ENCODE measurements around the gene ATP6V1E1. TPM values are rescaled to one million over a fixed set of nuclear protein-coding genes. Genes with fewer than 3 reads are reported as not detected.
"Not testable (repeated sequence)": the region's sequence is repeated elsewhere in the genome, so short reads cannot be mapped to it uniquely, and the experiment has no call there.

The ATP6V1E1 gene
- total RNA-seq, 1 experiment from 2014 or later = 91.6 TPM

GRCh38 chr22:17656870-17657395, 28.4 kb upstream of the ATP6V1E1 start:
- Histone ChIP-seq H3K27ac (ENCODE audit: low read length) (no peak overlapping the region), H3K27me3 (ENCODE audit: low read length) (no peaks in the 10 kb centered on the region), H3K4me3 (ENCODE audit: low read length) (no peak overlapping the region), H4K20me1 (ENCODE audit: insufficient read depth, low read depth, low read length) (no peaks in the 10 kb centered on the region), H3K9ac (ENCODE audit: low read length) (no peak overlapping the region), H3K79me2 (ENCODE audit: low read length) (peaks cover 26% of the 10 kb centered on the region), H3K9me3 (ENCODE audit: low read length) (no peaks in the 10 kb centered on the region), H3K4me2 (ENCODE audit: low read depth, low read length, poor library complexity, severe bottlenecking) (no peak overlapping the region), H2AFZ (ENCODE audit: low read length) (no peak overlapping the region), H3K4me1 (ENCODE audit: low read length) (no peaks in the 10 kb centered on the region), H3K36me3 (ENCODE audit: insufficient read depth, low read length) (peaks cover 16% of the 10 kb centered on the region), H3K9me2 (replicated peaks; ENCODE audit: insufficient read depth, low read length) (no peaks in the 10 kb centered on the region)
- no peak for DNase-seq

GRCh38 chr22:17655289-17655688, 26.7 kb upstream of the ATP6V1E1 start:
- Histone ChIP-seq H3K27me3 (ENCODE audit: low read length) (no peaks in the 10 kb centered on the region), H3K79me2 (ENCODE audit: low read length) (peaks cover 30% of the 10 kb centered on the region), H3K4me3 (ENCODE audit: low read length) (no peak overlapping the region), H3K4me1 (ENCODE audit: low read length) (no peaks in the 10 kb centered on the region), H3K9me2 (replicated peaks; ENCODE audit: insufficient read depth, low read length) (no peaks in the 10 kb centered on the region), H3K36me3 (ENCODE audit: insufficient read depth, low read length) (peaks cover 11% of the 10 kb centered on the region), H3K4me2 (ENCODE audit: low read depth, low read length, poor library complexity, severe bottlenecking) (no peak overlapping the region), H3K9me3 (ENCODE audit: low read length) (no peaks in the 10 kb centered on the region), H2AFZ (ENCODE audit: low read length) (no peak overlapping the region), H3K9ac (ENCODE audit: low read length) (no peak overlapping the region), H3K27ac (ENCODE audit: low read length) (no peak overlapping the region), H4K20me1 (ENCODE audit: insufficient read depth, low read depth, low read length) (no peaks in the 10 kb centered on the region)
- no peak for DNase-seq

DNA sequence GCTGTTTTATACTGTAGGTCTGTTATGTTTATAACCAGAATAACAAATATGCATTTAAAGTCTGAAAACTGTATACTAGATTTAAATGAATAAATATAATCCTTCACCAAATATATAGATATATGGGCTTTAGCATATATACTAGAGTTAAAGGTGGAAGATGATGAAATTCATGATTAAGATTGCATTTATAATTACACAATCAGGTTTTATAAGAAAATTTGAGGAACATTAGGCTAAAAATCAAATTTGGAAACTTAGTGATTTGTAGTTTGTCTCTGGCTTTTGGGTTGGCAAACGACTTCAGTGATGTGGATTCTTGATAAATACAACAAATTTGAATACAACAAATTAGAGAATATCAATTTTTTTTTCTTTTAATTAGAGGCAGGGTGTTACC, 20.0 kb upstream of the ATP6V1E1 start:
- H3K4me3 ChIP-seq (ENCODE audit: low read length) = no peak overlapping the region
- H3K27me3 ChIP-seq (ENCODE audit: low read length) = no peaks in the 10 kb centered on the region
- H3K36me3 ChIP-seq (ENCODE audit: insufficient read depth, low read length) = no peaks in the 10 kb centered on the region
- DNase-seq = no peak
- H3K9me2 ChIP-seq (replicated peaks; ENCODE audit: insufficient read depth, low read length) = no peaks in the 10 kb centered on the region
- no peak overlapping the region for H2AFZ ChIP-seq (ENCODE audit: low read length)
- no peak overlapping the region for H3K9ac ChIP-seq (ENCODE audit: low read length)
- H3K9me3 ChIP-seq (ENCODE audit: low read length) = no peaks in the 10 kb centered on the region
- peaks cover 63% of the 10 kb centered on the region for H3K79me2 ChIP-seq (ENCODE audit: low read length)
- no peak overlapping the region for H3K4me2 ChIP-seq (ENCODE audit: low read depth, low read length, poor library complexity, severe bottlenecking)
- peak overlapping the region; percentile 51; the same call in 1 of the 2 replicates for H3K27ac ChIP-seq (ENCODE audit: low read length)
- no peaks in the 10 kb centered on the region for H4K20me1 ChIP-seq (ENCODE audit: insufficient read depth, low read depth, low read length)
- H3K4me1 ChIP-seq (ENCODE audit: low read length) = no peaks in the 10 kb centered on the region; the same call in 1 of the 2 replicates

DNA sequence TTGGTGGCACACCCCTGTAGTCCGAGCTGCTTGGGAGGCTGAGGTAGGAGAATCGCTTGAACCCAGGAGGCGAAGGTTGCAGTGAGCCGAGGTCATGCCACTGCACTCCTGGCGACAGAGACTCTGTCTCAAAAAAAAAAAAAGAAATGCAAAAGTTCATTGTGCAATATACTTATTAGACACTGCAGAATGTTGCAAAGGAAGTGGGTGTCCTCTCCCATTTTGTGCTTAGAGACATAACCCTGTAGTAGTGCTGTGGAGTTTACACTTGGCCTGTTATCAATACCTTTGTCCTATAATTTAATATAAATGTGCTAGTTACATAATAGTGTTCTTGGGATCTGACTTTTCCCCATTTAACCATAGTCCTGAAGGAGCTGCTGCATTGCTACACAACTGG, 19.4 kb upstream of the ATP6V1E1 start:
- Histone ChIP-seq H4K20me1 (ENCODE audit: insufficient read depth, low read depth, low read length) (no peaks in the 10 kb centered on the region), H3K79me2 (ENCODE audit: low read length) (peaks cover 61% of the 10 kb centered on the region), H3K4me2 (ENCODE audit: low read depth, low read length, poor library complexity, severe bottlenecking) (no peak overlapping the region), H2AFZ (ENCODE audit: low read length) (no peak overlapping the region), H3K27me3 (ENCODE audit: low read length) (no peaks in the 10 kb centered on the region), H3K4me3 (ENCODE audit: low read length) (no peak overlapping the region), H3K9me3 (ENCODE audit: low read length) (no peaks in the 10 kb centered on the region), H3K4me1 (ENCODE audit: low read length) (no peaks in the 10 kb centered on the region; the same call in 1 of the 2 replicates), H3K9ac (ENCODE audit: low read length) (no peak overlapping the region), H3K36me3 (ENCODE audit: insufficient read depth, low read length) (no peaks in the 10 kb centered on the region), H3K9me2 (replicated peaks; ENCODE audit: insufficient read depth, low read length) (no peaks in the 10 kb centered on the region), H3K27ac (ENCODE audit: low read length) (peak overlapping the region; percentile 51; the same call in 1 of the 2 replicates)
- DNase-seq = no peak

- Histone ChIP-seq H3K4me3 (ENCODE audit: low read length) (no peak overlapping the region), H3K4me2 (ENCODE audit: low read depth, low read length, poor library complexity, severe bottlenecking) (no peak overlapping the region)
- DNase-seq = no peak
Measured at GRCh38 chr22:17647452-17647851, 18.9 kb upstream of the ATP6V1E1 start.

GRCh38 chr22:17642357-17642756, 13.8 kb upstream of the ATP6V1E1 start:
- H3K79me2 ChIP-seq (ENCODE audit: low read length) = peaks cover 72% of the 10 kb centered on the region

More at GRCh38 chr22:17647452-17647851, 18.9 kb upstream of the ATP6V1E1 start:
- Histone ChIP-seq H3K79me2 (ENCODE audit: low read length) (peaks cover 66% of the 10 kb centered on the region), H4K20me1 (ENCODE audit: insufficient read depth, low read depth, low read length) (no peaks in the 10 kb centered on the region), H3K27me3 (ENCODE audit: low read length) (no peaks in the 10 kb centered on the region), H3K9me3 (ENCODE audit: low read length) (no peaks in the 10 kb centered on the region), H3K4me1 (ENCODE audit: low read length) (no peaks in the 10 kb centered on the region; the same call in 1 of the 2 replicates), H3K36me3 (ENCODE audit: insufficient read depth, low read length) (no peaks in the 10 kb centered on the region), H2AFZ (ENCODE audit: low read length) (no peak overlapping the region), H3K9ac (ENCODE audit: low read length) (no peak overlapping the region), H3K27ac (ENCODE audit: low read length) (no peak overlapping the region), H3K9me2 (replicated peaks; ENCODE audit: insufficient read depth, low read length) (no peaks in the 10 kb centered on the region)

GRCh38 chr22:17641269-17641668, 12.7 kb upstream of the ATP6V1E1 start:
- no peak for DNase-seq
- no peaks in the 10 kb centered on the region for H3K9me3 ChIP-seq (ENCODE audit: low read length)

More at GRCh38 chr22:17642357-17642756, 13.8 kb upstream of the ATP6V1E1 start:
- H4K20me1 ChIP-seq (ENCODE audit: insufficient read depth, low read depth, low read length); H3K27ac ChIP-seq (ENCODE audit: low read length); H3K27me3 ChIP-seq (ENCODE audit: low read length); H3K4me2 ChIP-seq (ENCODE audit: low read depth, low read length, poor library complexity, severe bottlenecking); H3K4me3 ChIP-seq (ENCODE audit: low read length); H3K9me3 ChIP-seq (ENCODE audit: low read length); H3K9me2 ChIP-seq (replicated peaks; ENCODE audit: insufficient read depth, low read length); DNase-seq; H3K9ac ChIP-seq (ENCODE audit: low read length); H2AFZ ChIP-seq (ENCODE audit: low read length): not testable (repeated sequence)
- H3K36me3 ChIP-seq (ENCODE audit: insufficient read depth, low read length) = peaks cover 12% of the 10 kb centered on the region
- H3K4me1 ChIP-seq (ENCODE audit: low read length) = peaks cover 14% of the 10 kb centered on the region

DNA sequence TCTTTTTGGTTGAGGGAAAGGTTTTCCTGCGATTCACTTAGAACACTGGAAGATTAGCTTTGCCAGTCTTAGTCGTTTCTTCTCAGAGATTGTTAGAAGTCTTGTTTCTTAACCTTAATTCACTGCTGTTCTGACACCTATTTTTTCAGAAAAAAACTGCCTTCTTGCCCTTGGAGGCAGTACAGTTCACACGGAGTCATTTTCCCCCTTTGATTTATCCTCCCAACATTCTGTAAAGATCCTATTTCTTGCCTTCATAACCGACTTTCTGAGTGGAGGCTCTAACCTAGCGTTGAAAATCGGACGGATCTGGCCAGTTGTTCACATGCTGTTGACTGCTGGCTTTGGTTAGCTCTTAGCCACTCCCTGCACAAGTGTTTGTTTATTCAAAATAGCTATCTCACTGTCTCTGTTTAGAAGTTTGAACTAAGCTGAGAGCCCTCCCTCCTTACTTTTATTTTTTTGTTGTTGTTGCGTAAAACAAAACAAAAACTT, 10.7 kb upstream of the ATP6V1E1 start:
- Histone ChIP-seq H2AFZ (ENCODE audit: low read length) (no peak overlapping the region), H3K27me3 (ENCODE audit: low read length) (no peaks in the 10 kb centered on the region), H3K9me2 (replicated peaks; ENCODE audit: insufficient read depth, low read length) (no peaks in the 10 kb centered on the region), H3K27ac (ENCODE audit: low read length) (peak overlapping the region; percentile 86), H3K36me3 (ENCODE audit: insufficient read depth, low read length) (peaks cover 12% of the 10 kb centered on the region), H3K9me3 (ENCODE audit: low read length) (no peaks in the 10 kb centered on the region), H3K4me3 (ENCODE audit: low read length) (peak overlapping the region; percentile 94), H3K79me2 (ENCODE audit: low read length) (peaks cover 53% of the 10 kb centered on the region), H3K4me1 (ENCODE audit: low read length) (peaks cover 15% of the 10 kb centered on the region), H4K20me1 (ENCODE audit: insufficient read depth, low read depth, low read length) (no peaks in the 10 kb centered on the region), H3K4me2 (ENCODE audit: low read depth, low read length, poor library complexity, severe bottlenecking) (peak overlapping the region; percentile 91), H3K9ac (ENCODE audit: low read length) (peak overlapping the region; percentile 93)
- DNase-seq = peak; percentile 78

More at GRCh38 chr22:17641269-17641668, 12.7 kb upstream of the ATP6V1E1 start:
- no peaks in the 10 kb centered on the region for H3K27me3 ChIP-seq (ENCODE audit: low read length)
- H4K20me1 ChIP-seq (ENCODE audit: insufficient read depth, low read depth, low read length) = no peaks in the 10 kb centered on the region
- H3K9me2 ChIP-seq (replicated peaks; ENCODE audit: insufficient read depth, low read length) = no peaks in the 10 kb centered on the region
- no peak overlapping the region for H3K4me2 ChIP-seq (ENCODE audit: low read depth, low read length, poor library complexity, severe bottlenecking)
- H3K9ac ChIP-seq (ENCODE audit: low read length) = no peak overlapping the region
- H3K79me2 ChIP-seq (ENCODE audit: low read length) = peaks cover 67% of the 10 kb centered on the region
- H3K27ac ChIP-seq (ENCODE audit: low read length) = no peak overlapping the region
- H3K4me1 ChIP-seq (ENCODE audit: low read length) = peaks cover 15% of the 10 kb centered on the region
- H3K36me3 ChIP-seq (ENCODE audit: insufficient read depth, low read length) = peaks cover 12% of the 10 kb centered on the region
- H3K4me3 ChIP-seq (ENCODE audit: low read length) = no peak overlapping the region
- H2AFZ ChIP-seq (ENCODE audit: low read length) = no peak overlapping the region

Measured in Karpas-422 (cell line).